ENCODE measurements around the gene SLC7A4.
"Not testable (repeated sequence)": the region's sequence is repeated elsewhere in the genome, so short reads cannot be mapped to it uniquely, and the experiment has no call there.

The SLC7A4 gene

GRCh38 chr22:21064425-21064824 is 32.1 kb upstream of the SLC7A4 start:
- not testable (repeated sequence) for DNase-seq

DNA sequence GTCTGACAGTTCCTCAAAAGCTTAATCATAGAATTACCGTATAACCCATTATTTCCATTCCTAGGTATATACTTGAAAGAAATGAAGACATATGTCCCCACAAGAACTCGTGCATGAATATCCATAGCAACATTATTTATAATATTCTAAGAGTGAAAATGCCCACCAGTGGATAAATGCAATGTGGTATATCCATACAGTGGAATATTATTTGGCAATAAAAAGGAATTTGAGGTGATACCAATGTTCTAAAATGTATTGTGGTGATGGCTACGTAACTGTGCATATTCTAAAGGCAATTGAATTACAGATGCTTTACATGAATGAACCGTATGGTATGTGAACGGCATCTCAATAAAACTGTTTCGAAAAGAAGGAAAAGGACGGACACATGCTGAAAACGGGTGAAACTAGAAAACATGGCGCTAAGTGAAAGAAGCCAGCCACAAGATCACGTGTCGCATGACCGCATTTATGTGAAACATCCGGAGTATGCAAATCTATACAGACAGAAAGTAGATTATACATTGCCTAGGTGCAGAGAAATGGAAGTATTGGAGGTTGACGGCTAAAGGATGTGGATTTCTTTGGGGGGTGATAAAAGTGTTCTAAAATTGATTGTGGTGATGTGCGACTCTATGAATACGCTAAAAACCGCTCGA is 29.4 kb upstream of the SLC7A4 start:
- not testable (repeated sequence) for DNase-seq

DNA sequence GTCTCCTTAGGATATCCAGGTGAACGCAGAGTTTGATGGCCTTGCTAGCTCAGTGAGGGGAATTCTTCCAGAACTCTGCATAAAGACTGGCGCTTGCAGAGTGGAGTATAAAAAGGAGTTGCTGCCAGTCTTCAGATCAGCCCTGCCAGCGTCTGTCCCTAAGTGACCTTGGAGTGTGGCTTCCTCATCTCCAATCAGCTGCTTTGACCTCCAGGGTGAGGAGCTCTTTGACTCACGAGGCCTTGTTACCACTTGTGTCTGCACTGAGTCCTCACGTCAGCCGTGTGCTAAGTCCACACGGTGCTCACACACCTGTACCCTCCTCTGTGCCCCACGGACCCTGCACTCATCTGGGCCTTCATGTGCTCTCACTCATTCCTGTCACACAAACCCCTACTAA is 28.0 kb upstream of the SLC7A4 start:
- DNase-seq: not testable (repeated sequence)

- DNase-seq: no peak
Observed at GRCh38 chr22:21055880-21056319, 23.5 kb upstream of the SLC7A4 start.

DNA sequence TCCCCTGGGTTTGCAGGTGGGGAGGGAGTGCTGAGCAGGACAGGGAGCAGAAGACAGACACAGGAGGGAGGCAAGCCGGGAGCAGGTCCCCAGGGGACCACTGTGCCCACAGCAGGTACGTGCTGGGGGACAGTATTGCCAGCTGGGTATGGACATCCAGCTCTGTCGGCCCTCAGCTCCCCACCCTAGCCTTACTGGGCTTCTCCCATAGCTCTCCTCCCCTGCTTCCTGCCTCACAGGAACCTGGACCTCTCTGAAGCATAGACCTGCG is 23.1 kb upstream of the SLC7A4 start:
- no peak for DNase-seq

DNA sequence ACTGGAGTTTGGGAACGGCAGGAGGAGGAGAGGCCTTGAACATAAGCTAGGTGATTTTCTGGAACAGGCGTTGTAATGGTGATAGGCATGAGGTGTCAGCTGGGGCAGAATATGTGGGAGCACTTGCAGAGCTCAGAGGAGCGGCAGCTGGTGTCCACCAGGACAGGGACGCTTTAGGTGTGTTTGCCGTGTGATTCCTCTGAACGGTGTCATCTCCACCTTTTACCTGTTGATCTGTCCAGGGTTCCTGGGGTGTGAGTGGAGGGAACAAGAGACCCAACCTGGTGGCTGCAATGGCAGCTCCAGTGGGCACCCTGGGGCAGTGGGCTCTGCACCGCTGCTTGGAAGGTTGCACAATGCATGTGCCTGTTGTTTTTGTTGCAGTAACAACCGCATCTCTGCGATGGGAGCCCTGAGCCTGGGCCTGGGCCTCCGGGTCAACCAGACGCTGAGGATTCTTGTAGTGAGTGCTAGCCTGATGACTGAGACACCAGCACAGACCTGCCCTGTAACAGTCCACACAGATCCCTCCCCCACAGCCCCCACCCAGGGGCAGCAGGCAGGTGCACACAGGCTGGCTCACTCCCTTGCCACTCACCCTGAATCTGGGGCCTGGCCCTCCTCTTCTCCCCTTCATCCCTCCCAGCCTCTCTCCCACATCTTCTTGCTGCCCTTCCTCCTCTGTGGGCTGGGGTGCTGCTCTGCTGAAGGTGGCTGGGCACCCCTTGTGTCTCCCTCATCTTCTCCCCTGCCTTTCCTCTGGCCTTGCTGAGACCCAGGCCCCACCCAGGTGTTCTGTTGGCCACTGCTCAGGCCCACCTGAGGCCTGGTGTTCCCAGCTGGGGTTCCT is 22.6 kb upstream of the SLC7A4 start:
- DNase-seq: no peak

DNA sequence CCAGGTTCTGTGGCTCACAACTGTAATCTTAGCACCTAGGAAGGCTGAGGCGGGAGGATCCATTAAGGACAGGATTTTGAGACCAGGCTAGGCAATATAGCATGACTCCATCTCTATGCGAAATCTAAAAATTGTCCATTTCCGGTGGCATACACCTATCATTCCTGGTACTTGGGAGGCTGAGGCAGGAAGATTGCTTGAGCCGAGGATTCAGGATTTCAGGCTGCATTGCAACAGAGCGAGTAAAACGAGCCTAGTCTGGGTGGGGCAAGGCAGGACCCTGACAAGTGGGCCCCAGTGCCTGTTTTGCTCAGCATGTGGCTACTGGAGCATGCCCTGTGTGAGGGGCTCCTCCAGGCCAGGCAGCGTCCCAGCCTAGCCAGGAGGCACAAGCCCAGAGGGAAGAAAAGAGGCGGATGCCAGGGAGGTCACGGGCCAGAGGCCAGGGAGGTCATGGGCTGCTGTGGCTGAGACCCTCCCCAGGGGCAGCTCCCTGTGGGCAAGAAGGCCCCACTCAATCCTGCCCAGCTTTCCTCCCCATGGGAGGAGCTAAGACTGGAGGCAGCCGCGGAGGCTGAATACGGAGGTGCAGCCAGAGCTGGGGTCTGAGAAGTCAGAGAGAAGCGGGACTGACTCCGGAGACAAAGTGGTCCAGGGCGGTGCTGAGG is 21.8 kb upstream of the SLC7A4 start:
- no peak for DNase-seq

DNA sequence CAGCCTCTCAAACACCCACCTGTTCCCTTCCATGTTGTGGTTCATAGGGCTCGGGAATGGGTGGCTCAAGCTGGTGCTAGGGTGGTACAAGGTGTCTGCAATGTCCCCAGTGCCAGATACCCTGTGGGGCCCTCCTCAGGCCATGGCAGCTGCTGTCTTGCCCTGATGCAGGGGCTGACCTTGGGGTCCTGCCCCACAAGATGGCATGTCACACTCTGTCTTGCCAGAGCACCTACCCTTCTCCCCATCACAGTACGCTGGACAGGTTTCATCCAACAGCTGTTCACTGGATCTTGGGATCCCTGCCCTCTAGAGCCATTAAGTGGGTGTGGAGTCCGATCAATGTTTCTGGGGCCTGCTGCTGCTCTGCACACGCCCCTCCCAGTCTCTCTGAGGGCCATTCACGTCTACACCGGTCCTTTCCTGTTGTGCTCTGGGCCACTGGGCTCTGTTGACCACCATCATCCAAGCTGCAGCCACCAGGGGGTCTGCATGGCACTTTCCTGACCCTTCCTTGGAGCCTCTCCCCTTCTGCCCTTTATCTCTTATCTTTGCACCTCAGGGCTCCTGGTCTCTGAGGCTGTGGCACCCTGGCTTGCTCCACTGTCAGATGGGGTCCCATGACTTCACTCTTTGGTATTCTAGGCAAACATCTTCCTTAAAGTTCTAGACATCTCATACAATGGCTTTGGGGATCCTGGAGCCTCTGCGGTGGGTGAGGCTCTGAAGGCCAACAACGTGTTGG is 20.5 kb upstream of the SLC7A4 start:
- no peak for DNase-seq

GRCh38 chr22:21051831-21052400 is 19.6 kb upstream of the SLC7A4 start:
- no peak for DNase-seq

DNA sequence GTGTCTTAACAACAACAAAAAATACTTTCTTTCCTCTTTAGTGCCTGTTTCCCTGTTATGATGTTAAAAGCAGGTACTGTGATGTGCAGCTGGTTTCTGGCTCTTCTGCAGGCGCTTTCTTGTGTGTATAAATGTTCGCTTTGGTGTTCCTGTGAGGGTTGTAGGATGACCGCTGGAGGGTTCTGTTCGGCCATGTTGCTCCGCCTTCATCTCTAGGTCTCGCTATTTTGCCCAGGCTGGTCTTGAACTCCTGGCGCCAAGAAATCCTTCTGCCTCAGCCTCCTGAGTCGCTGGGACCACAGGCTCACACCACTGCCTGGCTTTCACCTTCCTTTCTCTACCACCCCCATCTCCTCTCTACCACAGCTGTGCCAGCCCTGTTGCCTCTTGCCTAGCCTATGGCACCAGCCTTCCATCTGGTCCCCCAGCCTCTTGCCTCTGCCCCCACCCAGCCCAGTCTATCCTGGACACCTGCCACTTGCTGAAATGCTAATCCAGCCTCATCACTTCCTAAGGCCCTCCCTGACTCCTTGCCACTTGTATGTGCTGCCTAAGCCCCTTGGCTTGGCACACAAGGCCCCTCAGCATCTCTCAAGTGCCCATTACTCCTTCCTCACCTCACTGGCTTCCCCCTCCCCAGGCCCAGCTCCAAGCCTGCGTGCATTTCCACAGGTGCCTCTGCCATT is 18.9 kb upstream of the SLC7A4 start:
- no peak for DNase-seq

DNA sequence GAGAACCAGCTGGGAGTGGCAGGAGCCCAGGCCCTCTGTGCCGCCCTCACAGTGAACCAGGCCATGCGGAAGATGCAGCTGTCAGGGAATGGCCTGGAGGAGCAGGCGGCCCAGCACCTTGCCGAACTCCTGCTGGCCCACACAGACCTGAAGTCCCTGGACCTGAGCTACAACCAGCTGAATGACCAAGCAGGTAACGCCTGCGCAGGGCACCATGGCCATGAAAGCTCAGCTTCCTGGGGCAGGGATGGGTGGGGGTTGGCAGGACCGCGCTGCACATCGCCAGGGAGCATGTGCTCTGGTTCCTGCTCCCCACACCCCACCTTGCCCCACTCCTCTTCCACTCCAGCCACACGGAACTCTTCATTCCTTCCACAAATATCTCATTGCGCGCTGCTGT is 16.6 kb upstream of the SLC7A4 start:
- not testable (repeated sequence) for DNase-seq

DNA sequence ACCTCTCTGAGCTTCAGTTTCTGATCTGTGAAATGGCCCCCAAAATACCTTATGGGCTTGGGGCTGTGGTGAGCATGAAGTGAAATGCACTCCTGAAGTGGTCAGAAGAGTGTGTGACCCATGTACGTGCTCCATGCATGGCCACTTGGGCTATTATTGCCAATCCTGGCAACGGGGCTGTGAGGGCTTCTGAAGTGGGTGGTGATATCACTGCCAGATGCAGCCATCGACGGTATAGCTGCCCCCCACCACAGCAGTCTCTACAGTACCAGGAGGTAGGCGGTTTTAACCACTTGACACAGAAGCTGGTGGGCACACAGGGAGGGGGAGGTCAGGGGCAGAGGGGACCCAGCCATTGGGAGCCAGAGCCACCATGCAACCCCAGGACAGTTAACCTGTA is 16.1 kb upstream of the SLC7A4 start:
- not testable (repeated sequence) for DNase-seq

DNA sequence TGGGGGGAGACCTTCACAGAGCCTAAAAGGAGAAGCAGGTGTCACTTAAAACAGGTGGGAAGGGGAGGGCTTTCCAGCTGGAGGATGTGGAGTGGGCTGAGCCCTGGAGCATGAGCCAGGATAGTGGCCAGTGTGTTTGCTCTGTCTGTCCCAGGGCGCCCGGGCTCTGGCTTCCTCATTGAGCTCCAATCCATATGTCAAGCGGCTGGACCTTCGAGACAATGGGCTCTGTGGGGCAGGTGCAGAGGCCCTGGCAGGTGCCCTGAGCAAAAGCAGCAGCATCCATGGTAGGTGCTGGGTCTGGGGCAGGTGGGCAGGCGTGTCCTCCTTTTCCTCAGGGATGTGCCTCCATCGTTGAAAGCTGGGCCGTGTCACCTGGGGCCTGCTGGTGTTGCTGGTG is 15.4 kb upstream of the SLC7A4 start:
- DNase-seq: no peak

- no peak for DNase-seq
Observed at GRCh38 chr22:21047035-21047661, 14.8 kb upstream of the SLC7A4 start.

DNA sequence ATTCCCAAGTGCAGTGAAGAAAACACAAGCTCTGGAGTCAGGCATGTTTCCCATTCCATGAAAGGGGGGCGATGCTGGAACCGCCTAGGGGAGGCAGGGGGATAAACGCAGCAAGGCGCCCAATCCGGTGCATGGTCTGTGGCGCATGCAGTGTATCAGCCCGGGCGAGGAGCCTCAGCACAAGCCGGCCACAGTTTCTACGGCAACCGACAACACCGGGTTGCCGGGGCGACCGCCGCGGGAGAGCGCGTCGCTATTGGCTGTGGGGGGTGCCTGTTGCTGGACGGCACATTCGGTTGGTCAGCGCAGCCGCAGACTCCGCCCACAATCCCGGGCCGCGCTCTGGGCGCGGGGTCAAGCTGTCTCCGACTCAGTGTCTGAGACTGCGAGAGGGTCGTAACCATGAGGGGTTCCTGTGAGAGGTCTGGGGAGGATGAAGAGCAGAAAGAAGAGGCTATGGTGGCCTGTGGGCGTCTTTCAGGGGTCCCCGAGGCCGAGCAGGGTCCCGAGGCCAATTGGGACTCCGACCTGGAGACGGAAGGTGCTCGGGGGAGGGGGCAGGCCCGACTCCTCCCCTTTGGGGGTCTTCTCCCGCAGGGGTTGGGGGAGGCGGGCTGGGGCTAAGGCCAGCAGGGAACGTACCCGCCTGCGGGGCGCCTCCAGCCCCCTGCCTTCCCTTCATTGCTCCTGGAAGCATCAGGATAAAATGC is 13.4 kb upstream of the SLC7A4 start, which contains the start of gene LRRC74B:
LRRC74B (plus strand) TSS at position 362 of the 710 bp plus-strand sequence; CDS start at position 403, 41 bp downstream.
- DNase-seq: peak; percentile 96

- DNase-seq: peak; percentile 76
Observed at GRCh38 chr22:21044931-21045584, 12.7 kb upstream of the SLC7A4 start.

- no peak for DNase-seq
Observed at GRCh38 chr22:21043860-21044535, 11.6 kb upstream of the SLC7A4 start.

DNA sequence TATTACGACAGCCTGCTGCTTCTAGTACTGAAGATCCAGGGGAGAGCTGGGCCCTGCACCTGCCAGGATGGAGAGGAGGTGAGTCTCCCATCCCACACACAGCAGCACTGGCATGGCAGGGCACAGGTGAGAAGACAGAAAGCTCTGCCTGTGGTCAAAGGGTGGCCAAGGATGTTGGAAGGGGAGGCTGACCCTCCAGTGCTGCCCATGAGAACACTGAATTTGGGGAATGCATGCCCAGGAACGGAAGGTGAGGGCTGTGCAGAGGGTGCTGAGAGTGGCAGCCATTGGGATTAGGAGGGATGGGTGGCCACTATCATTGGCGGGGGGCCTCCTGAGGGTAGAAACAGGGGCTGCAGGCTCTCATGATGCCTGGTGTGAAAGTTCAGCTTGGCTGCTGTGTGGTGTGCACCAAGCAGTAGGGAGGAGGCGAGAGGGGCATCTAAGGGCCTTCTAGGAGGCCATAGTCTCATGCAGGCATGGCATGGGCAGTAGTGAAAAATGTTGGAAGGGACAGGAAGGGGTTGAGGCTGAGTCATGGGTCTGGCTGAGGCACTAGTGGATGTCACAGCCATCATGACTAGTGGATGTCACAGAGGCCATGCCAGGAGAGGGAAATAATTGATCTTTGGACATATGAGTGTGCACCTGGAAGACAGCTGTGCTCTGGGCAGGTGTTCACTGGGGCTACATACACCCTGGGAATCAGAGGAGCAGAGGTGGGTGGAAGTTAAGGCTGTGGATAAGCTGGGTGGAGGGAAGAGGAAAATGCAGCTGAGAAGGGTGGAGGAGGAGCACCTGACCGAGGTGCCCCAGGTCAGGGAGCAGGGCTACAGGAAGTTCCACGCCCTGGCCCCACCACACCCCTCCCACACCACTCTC is 10.9 kb upstream of the SLC7A4 start:
- no peak for DNase-seq

GRCh38 chr22:21041937-21042336 is 9.6 kb upstream of the SLC7A4 start:
- no peak for DNase-seq

All from femur (tissue), 1 donor.